AG09309 (cell line): ENCODE results near the gene PET100.

Experiments used
- DNase-seq: peaks from one replicate; pipeline ENCODE4 v3.0.0-alpha.2; 2010; ENCODE audit warnings: low read depth
- H3K4me3 ChIP-seq: 2 replicates; pipeline ENCODE4 v1.5.1; 2011; ENCODE audit warnings: mild to moderate bottlenecking, low read depth, low read length, moderate library complexity; ENCODE audit not compliant: control insufficient read depth
- TF ChIP-seq, protein P1 (sequence below): IDR thresholded peaks from 2 replicates; pipeline ENCODE4 v1.5.1; 2011; ENCODE audit warnings: mild to moderate bottlenecking, low read depth, low read length, inconsistent platforms; ENCODE audit not compliant: insufficient read depth, control insufficient read depth; ENCODE audit errors: missing control alignments

PET100 gene

DNA sequence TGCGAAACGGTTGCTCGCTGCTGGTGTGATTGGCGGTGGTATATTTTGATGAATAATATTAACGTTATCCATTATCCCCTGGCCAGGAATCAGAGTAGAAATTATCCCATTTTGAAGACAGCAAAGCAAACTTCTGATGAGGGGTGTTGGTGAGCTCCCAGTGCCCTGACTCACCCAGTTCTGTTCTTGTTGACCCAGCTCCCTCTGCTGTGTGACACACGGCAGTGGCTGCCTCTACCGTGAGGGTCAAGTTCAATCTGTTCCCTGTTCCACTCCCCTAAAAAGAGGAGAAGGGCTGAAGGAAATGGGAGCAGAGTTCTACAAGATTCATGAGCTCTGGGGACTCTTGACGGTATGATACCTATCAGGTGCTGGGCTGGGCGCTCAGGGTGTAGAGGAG lies 31.9 kb upstream of the PET100 start:
- DNase-seq, result no peak
- TF ChIP-seq, protein P1, sequence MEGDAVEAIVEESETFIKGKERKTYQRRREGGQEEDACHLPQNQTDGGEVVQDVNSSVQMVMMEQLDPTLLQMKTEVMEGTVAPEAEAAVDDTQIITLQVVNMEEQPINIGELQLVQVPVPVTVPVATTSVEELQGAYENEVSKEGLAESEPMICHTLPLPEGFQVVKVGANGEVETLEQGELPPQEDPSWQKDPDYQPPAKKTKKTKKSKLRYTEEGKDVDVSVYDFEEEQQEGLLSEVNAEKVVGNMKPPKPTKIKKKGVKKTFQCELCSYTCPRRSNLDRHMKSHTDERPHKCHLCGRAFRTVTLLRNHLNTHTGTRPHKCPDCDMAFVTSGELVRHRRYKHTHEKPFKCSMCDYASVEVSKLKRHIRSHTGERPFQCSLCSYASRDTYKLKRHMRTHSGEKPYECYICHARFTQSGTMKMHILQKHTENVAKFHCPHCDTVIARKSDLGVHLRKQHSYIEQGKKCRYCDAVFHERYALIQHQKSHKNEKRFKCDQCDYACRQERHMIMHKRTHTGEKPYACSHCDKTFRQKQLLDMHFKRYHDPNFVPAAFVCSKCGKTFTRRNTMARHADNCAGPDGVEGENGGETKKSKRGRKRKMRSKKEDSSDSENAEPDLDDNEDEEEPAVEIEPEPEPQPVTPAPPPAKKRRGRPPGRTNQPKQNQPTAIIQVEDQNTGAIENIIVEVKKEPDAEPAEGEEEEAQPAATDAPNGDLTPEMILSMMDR, result no peak
- no peak overlapping the region for H3K4me3 ChIP-seq

DNA sequence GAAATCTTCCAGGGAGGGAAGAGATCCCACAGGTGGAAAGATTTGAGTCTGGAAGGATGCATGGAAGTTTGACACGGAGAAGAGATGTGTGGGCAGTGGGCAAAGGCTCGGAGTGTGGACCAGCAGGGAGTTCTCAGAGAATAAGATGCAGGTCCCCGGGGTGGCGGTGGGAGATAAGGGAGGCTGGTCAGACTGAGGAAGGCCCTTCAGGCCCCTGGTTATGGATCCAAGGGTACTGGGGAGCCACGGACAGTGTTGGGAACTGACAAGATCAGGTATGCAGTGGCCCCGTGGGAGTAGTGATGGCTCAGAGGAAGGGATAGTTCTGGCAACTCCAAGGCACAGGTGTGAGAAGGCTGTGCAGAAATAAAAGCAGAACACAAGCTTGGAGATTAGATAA lies 31.4 kb upstream of the PET100 start:
- no peak for DNase-seq
- no peak overlapping the region for H3K4me3 ChIP-seq
- TF ChIP-seq, protein P1, result no peak

DNA sequence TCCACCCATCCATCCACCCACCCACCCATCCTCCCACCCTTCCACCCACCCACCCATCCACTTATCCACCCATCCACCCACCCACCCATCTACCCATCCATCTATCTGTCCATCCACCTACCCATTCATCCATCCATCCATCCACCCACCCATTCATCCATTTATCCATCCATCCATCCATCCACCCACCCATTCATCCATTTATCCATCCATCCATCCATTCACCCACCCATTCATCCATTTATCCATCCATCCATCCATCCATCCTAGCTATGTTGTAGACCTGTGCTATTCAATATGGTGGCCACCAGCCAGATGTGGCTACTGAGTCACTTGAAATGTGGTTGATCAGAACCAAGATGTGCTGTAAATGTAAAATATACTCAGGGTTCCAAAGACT lies 28.9 kb upstream of the PET100 start:
- no peak for DNase-seq
- TF ChIP-seq, protein P1, result no peak
- no peak overlapping the region for H3K4me3 ChIP-seq

DNA sequence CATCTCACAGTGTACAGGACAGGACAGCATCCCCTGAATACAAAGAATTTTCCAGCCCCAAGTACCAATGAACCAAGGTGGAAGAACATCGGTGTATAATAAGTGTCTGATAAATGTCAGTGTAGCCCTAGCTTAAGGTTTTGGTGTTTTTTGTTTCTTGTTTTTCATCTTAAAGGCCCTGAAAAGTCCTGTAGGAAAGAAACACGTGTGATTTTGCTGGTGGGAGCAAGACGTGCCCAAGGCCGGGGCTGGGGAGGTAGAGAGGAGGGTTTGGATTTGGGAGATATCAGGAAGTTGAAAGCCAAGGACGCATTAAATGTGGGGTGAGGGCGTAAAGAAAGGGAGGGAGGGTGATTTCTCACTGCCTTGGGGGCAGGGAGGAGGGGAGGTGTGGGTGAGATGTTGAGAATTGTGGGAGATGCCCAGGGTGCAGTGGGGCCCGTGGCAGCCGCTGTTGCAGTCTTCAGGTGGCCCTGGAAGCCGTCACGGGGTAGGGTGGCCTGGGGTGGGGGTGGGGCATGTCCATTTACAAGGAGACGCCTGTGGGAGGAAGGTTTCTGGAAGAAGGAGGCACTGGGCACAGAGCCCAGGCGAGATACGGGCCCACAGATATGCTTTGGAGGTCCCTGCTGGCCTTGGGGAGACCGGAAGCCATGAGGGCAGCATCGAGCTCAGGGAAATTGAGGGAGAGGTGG lies 27.2 kb upstream of the PET100 start:
- TF ChIP-seq, protein P1, result no peak
- DNase-seq, result no peak
- H3K4me3 ChIP-seq, result no peak overlapping the region

DNA sequence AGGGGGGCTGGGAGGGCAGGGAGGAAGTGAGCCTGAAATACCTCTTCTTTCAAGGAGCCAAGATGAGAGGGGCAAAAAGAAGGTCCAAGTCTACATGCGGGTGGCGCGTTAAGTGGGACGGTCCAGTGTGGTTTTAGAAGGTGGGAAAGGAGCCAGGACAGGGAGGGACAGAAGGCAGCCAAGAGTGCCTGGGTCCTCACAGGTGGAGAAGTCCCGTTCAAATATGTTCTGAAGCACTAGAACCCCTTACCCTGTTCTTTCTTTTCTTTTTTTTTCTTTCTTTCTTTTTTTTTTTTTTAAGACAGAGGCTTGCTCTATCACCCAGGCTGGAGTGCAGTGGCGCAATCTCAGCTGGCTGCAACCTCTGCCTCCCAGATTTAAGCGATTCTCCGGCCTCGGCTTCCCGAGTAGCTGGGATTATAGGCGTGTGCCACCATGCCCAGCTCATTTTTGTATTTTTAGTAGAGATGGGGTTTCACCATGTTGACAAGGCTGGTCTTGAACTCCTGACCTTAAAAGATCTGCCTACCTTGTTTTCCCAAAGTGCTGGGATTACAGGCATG lies 26.6 kb upstream of the PET100 start:
- DNase-seq, result no peak
- no peak overlapping the region for H3K4me3 ChIP-seq
- TF ChIP-seq, protein P1, result no peak

DNA sequence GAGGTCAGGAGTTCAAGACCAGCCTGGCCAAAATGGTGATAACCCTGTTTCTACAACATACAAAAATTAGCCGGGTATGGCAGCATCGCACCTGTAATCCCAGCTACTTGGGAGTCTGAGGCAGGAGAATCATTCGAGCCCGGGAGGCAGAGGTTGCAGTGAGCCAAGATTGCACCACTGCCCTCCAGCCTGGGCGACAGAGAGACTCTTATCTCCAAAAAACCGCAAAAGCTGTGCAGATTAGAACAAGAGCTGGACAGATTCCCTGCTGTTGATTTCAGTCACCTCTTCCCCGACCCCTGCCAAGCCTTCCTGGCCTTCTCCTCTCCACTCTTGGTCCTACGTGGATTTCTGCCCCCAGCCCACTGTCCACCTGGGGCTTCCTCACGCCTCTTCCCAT lies 25.7 kb upstream of the PET100 start:
- DNase-seq, result no peak
- H3K4me3 ChIP-seq, result no peak overlapping the region
- TF ChIP-seq, protein P1, result no peak
